HepG2 (cell line): ENCODE data around the gene PARN. TPM values are rescaled to one million over a fixed set of nuclear protein-coding genes. Genes with fewer than 3 reads are reported as not detected.

Source experiments
- BRF2 ChIP-seq: sonication (generic); formaldehyde crosslinking; IDR thresholded peaks from 2 replicates; pipeline ENCODE4 v1.8.1; 2022; ENCODE audit warnings: mild to moderate bottlenecking, missing genetic modification reagents
- CHD4 ChIP-seq: fragments of 200-600 bp; sonication (generic); IDR thresholded peaks from 2 replicates; pipeline ENCODE4 v1.7.0; 2017; ENCODE audit warnings: mild to moderate bottlenecking, low read length, borderline replicate concordance
- ETV6 ChIP-seq: sonication (generic); formaldehyde crosslinking; conservative IDR thresholded peaks from 2 replicates; pipeline ENCODE4 v1.4.0; 2020; ENCODE audit warnings: missing genetic modification reagents
- FOSL1 ChIP-seq: sonication (generic); formaldehyde crosslinking; IDR thresholded peaks from 2 replicates; pipeline ENCODE4 v1.9.0; 2021; ENCODE audit warnings: missing genetic modification reagents, borderline replicate concordance
- FOSL2 ChIP-seq: sonication (generic); formaldehyde crosslinking; IDR thresholded peaks from 2 replicates; pipeline ENCODE4 v1.4.0; 2020; ENCODE audit warnings: missing genetic modification reagents
- FOXA3 ChIP-seq: IDR thresholded peaks from 2 replicates; pipeline ENCODE4 v1.6.1; 2016; ENCODE audit warnings: missing genetic modification reagents, missing compliant biosample characterization
- GATAD1 ChIP-seq: IDR thresholded peaks from 2 replicates; pipeline ENCODE4 v1.6.1; 2016; ENCODE audit warnings: missing genetic modification reagents, missing compliant biosample characterization
- GPN1 ChIP-seq: sonication (generic); formaldehyde crosslinking; IDR thresholded peaks from 2 replicates; pipeline ENCODE4 v1.5.1; 2020; ENCODE audit warnings: missing genetic modification reagents, borderline replicate concordance
- KDM1A ChIP-seq: IDR thresholded peaks from 2 replicates; pipeline ENCODE4 v1.6.1; 2016; ENCODE audit warnings: missing compliant biosample characterization
- KDM5B ChIP-seq: sonication (generic); formaldehyde crosslinking; IDR thresholded peaks from 2 replicates; pipeline ENCODE4 v1.4.0; 2020; ENCODE audit warnings: missing genetic modification reagents, mild to moderate bottlenecking, borderline replicate concordance
- MTA3 ChIP-seq: sonication (generic); formaldehyde crosslinking; IDR thresholded peaks from 2 replicates; pipeline ENCODE4 v1.4.0; 2020; ENCODE audit warnings: missing genetic modification reagents
- PPARG ChIP-seq: conservative IDR thresholded peaks from 2 replicates; pipeline ENCODE4 v1.6.1; 2016; ENCODE audit warnings: missing biosample characterization, missing genetic modification reagents
- RELA ChIP-seq: sonication (generic); formaldehyde crosslinking; IDR thresholded peaks from 2 replicates; pipeline ENCODE4 v1.4.0; 2020; ENCODE audit warnings: missing genetic modification reagents
- SIX4 ChIP-seq: sonication (generic); formaldehyde crosslinking; IDR thresholded peaks from 2 replicates; pipeline ENCODE4 v1.4.0; 2020; ENCODE audit warnings: missing genetic modification reagents
- SRSF4 ChIP-seq: fragments of 200-400 bp; formaldehyde crosslinking; IDR thresholded peaks from one replicate; pipeline ENCODE4 v1.6.1; 2018; ENCODE audit warnings: mild to moderate bottlenecking, low read depth, low read length, moderate library complexity; ENCODE audit not compliant: poor library complexity, severe bottlenecking
- XRCC5 ChIP-seq: fragments of 200-400 bp; formaldehyde crosslinking; optimal IDR thresholded peaks from 2 replicates; pipeline ENCODE3; 2017; ENCODE audit warnings: mild to moderate bottlenecking, low read length
- ZHX1 ChIP-seq: sonication (generic); formaldehyde crosslinking; IDR thresholded peaks from 2 replicates; pipeline ENCODE4 v1.8.1; 2022; ENCODE audit warnings: low read depth, mild to moderate bottlenecking, missing genetic modification reagents
- ZNF143 ChIP-seq: sonication (generic); formaldehyde crosslinking; IDR thresholded peaks from 2 replicates; pipeline ENCODE4 v1.4.0; 2020; ENCODE audit warnings: missing genetic modification reagents
- ZNF224 ChIP-seq: sonication (generic); formaldehyde crosslinking; IDR thresholded peaks from 2 replicates; pipeline ENCODE4 v1.5.0; 2020; ENCODE audit warnings: mild to moderate bottlenecking, missing genetic modification reagents
- ZNF264 ChIP-seq: sonication (generic); formaldehyde crosslinking; IDR thresholded peaks from 2 replicates; pipeline ENCODE4 v1.4.0; 2020; ENCODE audit warnings: missing genetic modification reagents
- ZNF274 ChIP-seq: sonication (generic); formaldehyde crosslinking; IDR thresholded peaks from 2 replicates; pipeline ENCODE4 v1.5.1; 2020; ENCODE audit warnings: mild to moderate bottlenecking, missing genetic modification reagents
- ZNF570 ChIP-seq: sonication (generic); formaldehyde crosslinking; IDR thresholded peaks from 2 replicates; pipeline ENCODE4 v1.4.0; 2020; ENCODE audit warnings: mild to moderate bottlenecking, missing genetic modification reagents, borderline replicate concordance
- ZNF747 ChIP-seq: sonication (generic); formaldehyde crosslinking; IDR thresholded peaks from 2 replicates; pipeline ENCODE4 v1.8.1; 2023; ENCODE audit warnings: missing genetic modification reagents, mild to moderate bottlenecking, borderline replicate concordance
- ZSCAN31 ChIP-seq: sonication (generic); formaldehyde crosslinking; IDR thresholded peaks from 2 replicates; pipeline ENCODE4 v1.5.0; 2020; ENCODE audit warnings: low read depth, mild to moderate bottlenecking, missing genetic modification reagents
- polyA plus RNA-seq, 8 experiments: library from polyadenylated mRNA; depleted of rRNA in 3 of 8; stranded (reverse) in 7 of 8; unstranded in 1 of 8; fragments of >200 nt; fragmentation: Illumina TruSeq in 4 of 8; extraction: Trizol in 4 of 8; gene quantifications; 2 replicates each; pipeline versions ENCODE4 v1.2.1 to v1.2.3, GENCODE V29; 2011 to 2016; ENCODE audit warnings: low read depth in 4 of 8, missing spikeins in 1 of 8, mixed read lengths in 1 of 8; ENCODE audit not compliant: insufficient read depth in 1 of 8
- total RNA-seq, 5 experiments: library from RNA; depleted of rRNA; stranded (reverse); fragments of >200 nt; fragmentation: Illumina TruSeq; extraction: Trizol; gene quantifications; 2 replicates each; pipeline ENCODE4 v1.2.3, GENCODE V29; 2016; ENCODE audit warnings: low read depth in 1 of 5
- TF ChIP-seq, protein P1 (sequence below): sonication (generic); formaldehyde crosslinking; IDR thresholded peaks from 2 replicates; pipeline ENCODE4 v1.9.0; 2021; ENCODE audit warnings: missing genetic modification reagents, mild to moderate bottlenecking, borderline replicate concordance
- TF ChIP-seq, protein P2 (sequence below): IDR thresholded peaks from 2 replicates; pipeline ENCODE4 v1.6.1; 2016; ENCODE audit warnings: mild to moderate bottlenecking

PARN gene
- total and polyA plus RNA-seq, 2 of the 13 experiments (the other 11 are each of a cell fraction or from before 2014, with no cell fraction given) = 13.3 to 47.6 TPM

GRCh38 chr16:14485811-14486519, 144.1 kb downstream of the PARN start (continued):
- TF ChIP-seq, protein P1, sequence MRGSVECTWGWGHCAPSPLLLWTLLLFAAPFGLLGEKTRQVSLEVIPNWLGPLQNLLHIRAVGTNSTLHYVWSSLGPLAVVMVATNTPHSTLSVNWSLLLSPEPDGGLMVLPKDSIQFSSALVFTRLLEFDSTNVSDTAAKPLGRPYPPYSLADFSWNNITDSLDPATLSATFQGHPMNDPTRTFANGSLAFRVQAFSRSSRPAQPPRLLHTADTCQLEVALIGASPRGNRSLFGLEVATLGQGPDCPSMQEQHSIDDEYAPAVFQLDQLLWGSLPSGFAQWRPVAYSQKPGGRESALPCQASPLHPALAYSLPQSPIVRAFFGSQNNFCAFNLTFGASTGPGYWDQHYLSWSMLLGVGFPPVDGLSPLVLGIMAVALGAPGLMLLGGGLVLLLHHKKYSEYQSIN = no peak
- no peak for TF ChIP-seq FOSL2 (CRISPR knock-in tag)
- no peak for TF ChIP-seq GATAD1
- TF ChIP-seq ZHX1 (CRISPR knock-in tag) = 0 out of 2 replicates have a peak, but pooled peaks have one; percentile 4
- TF ChIP-seq GPN1 = no peak
- no peak for TF ChIP-seq ZNF143 (CRISPR knock-in tag)
- TF ChIP-seq CHD4 = peak; percentile 79; the same call in 1 of the 2 replicates
- TF ChIP-seq SRSF4 = no peak
- TF ChIP-seq, protein P2, sequence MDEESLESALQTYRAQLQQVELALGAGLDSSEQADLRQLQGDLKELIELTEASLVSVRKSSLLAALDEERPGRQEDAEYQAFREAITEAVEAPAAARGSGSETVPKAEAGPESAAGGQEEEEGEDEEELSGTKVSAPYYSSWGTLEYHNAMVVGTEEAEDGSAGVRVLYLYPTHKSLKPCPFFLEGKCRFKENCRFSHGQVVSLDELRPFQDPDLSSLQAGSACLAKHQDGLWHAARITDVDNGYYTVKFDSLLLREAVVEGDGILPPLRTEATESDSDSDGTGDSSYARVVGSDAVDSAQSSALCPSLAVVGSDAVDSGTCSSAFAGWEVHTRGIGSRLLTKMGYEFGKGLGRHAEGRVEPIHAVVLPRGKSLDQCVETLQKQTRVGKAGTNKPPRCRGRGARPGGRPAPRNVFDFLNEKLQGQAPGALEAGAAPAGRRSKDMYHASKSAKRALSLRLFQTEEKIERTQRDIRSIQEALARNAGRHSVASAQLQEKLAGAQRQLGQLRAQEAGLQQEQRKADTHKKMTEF (CRISPR knock-in tag) = no peak
- TF ChIP-seq XRCC5 = no peak
- no peak for TF ChIP-seq ETV6 (CRISPR knock-in tag)
- 0 out of 2 replicates have a peak, but pooled peaks have one; percentile 66 for TF ChIP-seq ZNF570 (CRISPR knock-in tag)
- TF ChIP-seq BRF2 = no peak
- no peak for TF ChIP-seq RELA
- no peak for TF ChIP-seq SIX4 (CRISPR knock-in tag)
- TF ChIP-seq ZNF224 = no peak
- no peak for TF ChIP-seq ZNF274 (CRISPR knock-in tag)
- TF ChIP-seq KDM1A = peak; percentile 89; the same call in 1 of the 2 replicates
- no peak for TF ChIP-seq FOXA3 (CRISPR knock-in tag)
- TF ChIP-seq ZNF264 (CRISPR knock-in tag) = no peak
- TF ChIP-seq KDM5B (CRISPR knock-in tag) = no peak; the same call in none of the 2 replicates
- TF ChIP-seq FOSL1 = no peak
- TF ChIP-seq ZNF747 = no peak
- no peak for TF ChIP-seq MTA3
- TF ChIP-seq ZSCAN31 (CRISPR knock-in tag) = 0 out of 2 replicates have a peak, but pooled peaks have one; percentile 57
- no peak for TF ChIP-seq PPARG (CRISPR knock-in tag)
